8988T (cell line): Measurements from ENCODE around the gene EIF4G1.

Experiments
- DNase-seq: peaks from one replicate; pipeline ENCODE4 v3.0.0; 2011

EIF4G1 gene

GRCh38 chr3:184308744-184309143 lies 5.7 kb upstream of the EIF4G1 start:
- DNase-seq: no peak

DNA sequence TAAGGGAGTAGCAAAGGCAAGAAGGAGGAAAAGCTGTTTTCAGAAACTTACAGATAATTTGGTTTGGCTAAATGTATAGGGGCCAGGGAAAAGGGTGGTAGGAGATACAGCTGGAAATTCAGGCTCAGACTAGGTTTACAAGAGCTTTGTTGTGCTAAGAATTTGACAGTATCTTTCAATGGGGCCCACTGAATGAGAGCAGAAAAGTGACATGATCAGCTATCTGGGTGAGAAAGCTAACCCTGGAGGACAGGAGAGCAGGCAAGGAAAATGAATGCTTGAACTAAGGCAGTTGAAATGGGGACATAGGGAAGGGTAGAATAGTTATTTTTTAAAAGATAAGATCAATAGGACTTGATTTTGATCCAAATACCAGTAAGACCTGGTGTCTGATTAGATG lies 2.8 kb upstream of the EIF4G1 start:
- no peak for DNase-seq

DNA sequence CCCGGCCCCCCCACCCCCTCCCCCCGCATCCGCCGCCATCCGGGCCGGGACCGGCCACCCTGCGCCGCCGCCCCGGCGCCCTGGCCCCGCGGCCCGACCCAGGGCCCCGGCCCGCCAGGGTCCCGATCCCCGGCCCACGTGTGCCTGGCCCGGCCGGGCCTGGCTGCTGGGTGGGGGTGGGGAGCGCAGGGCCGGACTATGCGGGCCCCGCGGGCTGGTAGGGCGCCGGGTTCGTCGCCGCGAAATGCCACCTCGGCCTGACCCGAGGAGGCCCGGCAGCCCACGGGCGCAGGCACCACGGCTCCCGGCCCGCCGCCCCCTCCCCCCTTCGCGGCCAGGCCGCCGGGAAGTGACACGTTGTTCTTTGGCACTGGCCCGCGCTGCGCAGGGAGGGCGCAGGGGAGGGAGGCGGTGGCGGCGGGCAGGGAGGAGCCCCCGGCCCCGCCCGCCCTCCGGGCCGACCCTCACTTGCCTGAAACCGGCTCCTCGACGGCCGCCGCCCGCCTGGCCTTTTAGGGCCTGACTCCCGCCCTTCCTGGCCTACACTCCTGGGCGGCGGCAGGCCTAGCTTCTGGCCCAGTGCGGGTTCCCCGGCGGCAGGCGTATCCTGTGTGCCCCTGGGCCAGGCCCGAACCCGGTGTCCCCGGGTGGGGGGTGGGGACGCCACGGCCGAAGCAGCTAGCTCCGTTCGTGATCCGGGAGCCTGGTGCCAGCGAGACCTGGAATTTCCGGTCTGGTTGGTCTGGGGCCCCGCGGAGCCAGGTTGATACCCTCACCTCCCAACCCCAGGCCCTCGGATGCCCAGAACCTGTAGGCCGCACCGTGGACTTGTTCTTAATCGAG lies 515 bp downstream of the EIF4G1 start:
- DNase-seq: no peak

DNA sequence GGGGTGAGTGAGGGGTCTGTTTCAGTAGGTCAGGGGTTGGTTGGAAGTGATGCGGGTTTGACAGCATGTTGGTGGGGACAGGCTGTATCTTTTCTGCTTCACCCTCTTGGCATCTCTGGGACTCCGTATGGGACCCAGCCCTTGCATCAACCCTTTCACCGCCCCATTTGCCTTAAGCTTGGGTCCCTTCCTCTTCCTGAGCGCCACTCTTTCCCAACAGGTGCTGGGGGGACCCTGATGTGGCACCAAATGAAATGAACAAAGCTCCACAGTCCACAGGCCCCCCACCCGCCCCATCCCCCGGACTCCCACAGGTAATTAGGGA lies 1.1 kb downstream of the EIF4G1 start:
- no peak for DNase-seq

- DNase-seq: no peak
Observed at GRCh38 chr3:184315871-184316661, 1.7 kb downstream of the EIF4G1 start.

DNA sequence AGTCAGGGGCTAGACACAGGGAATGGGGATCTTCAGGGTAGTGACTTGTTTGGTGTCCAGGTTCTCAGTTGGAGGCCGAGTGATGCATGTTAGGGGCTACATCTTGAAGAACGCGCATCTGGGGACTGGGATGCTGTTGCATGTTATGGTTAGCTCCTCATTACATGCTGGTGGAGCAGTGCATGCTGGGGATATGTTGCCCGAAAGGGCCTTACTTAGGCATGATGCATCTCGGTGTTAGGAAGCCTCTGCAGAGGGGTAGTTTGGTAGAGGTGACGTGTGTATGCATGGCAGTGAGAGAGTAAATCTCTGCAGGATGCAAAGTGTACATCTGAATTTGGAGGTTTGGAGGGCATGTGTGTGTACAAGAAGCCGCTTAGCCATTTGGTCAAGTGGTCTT lies 2.4 kb downstream of the EIF4G1 start:
- DNase-seq: no peak

GRCh38 chr3:184317201-184317600 lies 2.8 kb downstream of the EIF4G1 start:
- no peak for DNase-seq

- peak; percentile 98 for DNase-seq
Observed at GRCh38 chr3:184320104-184320445, 5.7 kb downstream of the EIF4G1 start.

DNA sequence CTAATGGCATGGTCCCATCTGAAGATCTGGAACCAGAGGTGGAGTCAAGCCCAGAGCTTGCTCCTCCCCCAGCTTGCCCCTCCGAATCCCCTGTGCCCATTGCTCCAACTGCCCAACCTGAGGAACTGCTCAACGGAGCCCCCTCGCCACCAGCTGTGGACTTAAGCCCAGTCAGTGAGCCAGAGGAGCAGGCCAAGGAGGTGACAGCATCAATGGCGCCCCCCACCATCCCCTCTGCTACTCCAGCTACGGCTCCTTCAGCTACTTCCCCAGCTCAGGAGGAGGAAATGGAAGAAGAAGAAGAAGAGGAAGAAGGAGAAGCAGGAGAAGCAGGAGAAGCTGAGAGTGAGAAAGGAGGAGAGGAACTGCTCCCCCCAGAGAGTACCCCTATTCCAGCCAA lies 7.3 kb downstream of the EIF4G1 start:
- DNase-seq: no peak

DNA sequence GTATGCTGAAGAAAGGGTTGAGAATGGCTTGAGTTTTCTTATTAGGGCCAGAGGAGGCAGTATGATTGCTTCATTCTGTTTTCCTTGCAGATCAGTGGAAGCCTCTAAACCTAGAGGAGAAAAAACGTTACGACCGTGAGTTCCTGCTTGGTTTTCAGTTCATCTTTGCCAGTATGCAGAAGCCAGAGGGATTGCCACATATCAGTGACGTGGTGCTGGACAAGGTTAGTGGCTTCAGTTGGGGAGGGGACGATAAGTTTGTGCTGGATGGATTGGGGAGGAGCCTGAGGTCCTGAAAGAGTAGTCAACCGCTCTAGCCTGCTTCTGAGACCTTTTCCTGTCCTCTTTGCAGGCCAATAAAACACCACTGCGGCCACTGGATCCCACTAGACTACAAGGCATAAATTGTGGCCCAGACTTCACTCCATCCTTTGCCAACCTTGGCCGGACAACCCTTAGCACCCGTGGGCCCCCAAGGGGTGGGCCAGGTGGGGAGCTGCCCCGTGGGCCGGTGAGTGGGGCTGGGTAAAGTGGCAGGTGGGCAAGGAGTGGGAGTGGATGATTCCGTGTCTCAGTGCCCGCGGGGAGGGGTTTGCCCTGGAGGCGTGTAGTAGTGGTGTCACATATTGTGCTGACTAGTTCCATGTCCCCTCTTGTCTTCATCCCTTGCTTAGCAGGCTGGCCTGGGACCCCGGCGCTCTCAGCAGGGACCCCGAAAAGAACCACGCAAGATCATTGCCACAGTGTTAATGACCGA lies 8.5 kb downstream of the EIF4G1 start:
- no peak for DNase-seq

DNA sequence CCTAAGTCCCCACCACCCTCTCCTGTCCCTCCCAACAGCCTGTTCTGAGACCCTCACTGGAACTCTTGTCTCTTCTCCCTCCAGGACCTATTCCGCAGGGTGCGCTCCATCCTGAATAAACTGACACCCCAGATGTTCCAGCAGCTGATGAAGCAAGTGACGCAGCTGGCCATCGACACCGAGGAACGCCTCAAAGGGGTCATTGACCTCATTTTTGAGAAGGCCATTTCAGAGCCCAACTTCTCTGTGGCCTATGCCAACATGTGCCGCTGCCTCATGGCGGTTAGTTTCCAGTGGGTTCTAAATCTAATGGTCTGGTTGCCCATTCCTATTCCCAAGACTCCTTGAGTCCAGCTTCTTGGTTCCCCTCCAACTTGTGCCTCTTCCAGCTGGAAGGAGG lies 9.3 kb downstream of the EIF4G1 start:
- no peak for DNase-seq

GRCh38 chr3:184325269-184325668 lies 10.9 kb downstream of the EIF4G1 start:
- no peak for DNase-seq

- DNase-seq: no peak
Observed at GRCh38 chr3:184325715-184326369, 11.4 kb downstream of the EIF4G1 start.

- DNase-seq: no peak
Observed at GRCh38 chr3:184327171-184327570, 12.8 kb downstream of the EIF4G1 start.

DNA sequence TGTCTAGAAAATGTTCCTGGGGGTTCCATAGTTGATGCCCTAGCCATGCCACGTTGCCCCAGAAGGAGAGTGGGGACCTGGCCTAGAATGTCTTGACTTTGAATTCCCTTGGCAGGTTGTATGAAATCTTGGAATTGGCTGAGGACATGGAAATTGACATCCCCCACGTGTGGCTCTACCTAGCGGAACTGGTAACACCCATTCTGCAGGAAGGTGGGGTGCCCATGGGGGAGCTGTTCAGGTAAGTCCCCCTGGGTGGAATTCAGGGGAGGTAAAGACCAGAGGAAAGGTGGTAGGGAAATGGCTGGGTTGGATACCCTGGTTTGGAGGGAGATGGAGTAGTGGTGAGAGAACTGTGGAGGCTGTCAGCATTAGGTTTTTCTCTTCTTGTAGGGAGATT lies 14.1 kb downstream of the EIF4G1 start:
- DNase-seq: peak; percentile 16

DNA sequence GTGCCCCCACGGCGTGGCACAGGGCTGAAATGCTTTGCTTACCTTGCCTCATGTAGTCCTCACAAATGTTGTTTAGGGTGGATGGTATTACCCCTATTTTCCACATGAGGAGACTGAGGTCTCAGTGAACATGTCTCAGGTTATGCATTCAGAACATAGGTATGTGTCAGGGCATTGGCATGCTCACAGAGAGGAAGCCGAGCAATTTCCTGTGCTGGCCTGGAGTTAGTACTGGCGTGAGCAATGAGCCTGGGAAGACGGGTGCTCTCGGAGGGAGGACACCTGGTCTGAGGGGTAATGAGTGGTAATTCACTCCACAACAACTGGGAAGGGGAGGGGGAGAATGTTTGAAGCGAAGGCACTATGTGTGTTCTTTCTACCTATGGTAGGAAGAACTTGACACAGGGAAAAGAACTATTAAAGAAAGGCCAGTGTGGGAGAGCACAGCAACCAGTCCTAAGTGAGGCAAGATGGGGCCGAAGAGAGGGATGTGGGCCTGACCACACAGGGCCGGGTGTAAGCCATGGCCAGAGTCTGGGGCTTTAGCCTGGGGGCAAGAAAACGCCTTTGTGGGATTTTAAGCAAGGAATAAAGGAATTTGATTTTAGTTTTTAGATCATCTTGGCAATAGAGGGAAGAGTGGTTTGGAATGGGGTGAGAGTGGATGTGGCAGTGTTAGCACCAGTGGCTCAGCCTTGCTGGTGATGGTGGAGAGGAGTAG lies 18.1 kb downstream of the EIF4G1 start:
- DNase-seq: no peak

GRCh38 chr3:184333190-184333589 lies 18.8 kb downstream of the EIF4G1 start:
- DNase-seq: no peak

DNA sequence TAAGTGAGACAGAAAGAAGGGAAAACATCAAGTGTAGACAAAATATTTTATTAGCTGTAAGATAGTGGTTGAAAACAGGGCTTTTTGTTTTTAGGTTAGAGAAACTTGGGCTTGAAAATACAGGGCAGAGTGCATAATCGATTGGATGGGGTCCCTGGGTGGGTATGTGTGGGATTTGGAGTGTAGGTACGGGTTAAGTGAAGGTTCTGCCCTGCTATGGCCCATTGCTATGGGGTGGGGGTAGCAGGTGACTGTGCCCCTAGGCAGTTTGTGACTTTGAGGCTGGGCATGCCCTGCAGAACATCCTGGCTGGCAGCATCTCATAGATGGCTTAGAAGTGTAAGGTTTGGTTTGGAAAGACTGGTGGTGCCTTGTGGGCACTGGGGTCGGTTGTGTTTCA lies 19.3 kb downstream of the EIF4G1 start:
- DNase-seq: no peak

GRCh38 chr3:184334470-184335158 lies 20.2 kb downstream of the EIF4G1 start:
- no peak for DNase-seq

- no peak for DNase-seq
Observed at GRCh38 chr3:184335291-184335660, 20.9 kb downstream of the EIF4G1 start.

- peak; percentile 93 for DNase-seq
Observed at GRCh38 chr3:184335661-184336546, 21.5 kb downstream of the EIF4G1 start.
